Left hindlimb (tissue), 1 donor: ENCODE data around the gene MBLAC2.

Experiments
- DNase-seq: peaks from one replicate; pipeline ENCODE4 v3.0.0-alpha.2; 2018

MBLAC2 gene

GRCh38 chr5:90474235-90475107 is at the start of gene MBLAC2, which contains the start of gene POLR3G:
TSS of gene MBLAC2 (minus strand) at chr5:90474771. CDS start at chr5:90474292, 479 bp downstream.
TSS of gene POLR3G (plus strand) at chr5:90474864. CDS start at chr5:90485568, 10,704 bp downstream.
- DNase-seq = peak; percentile 95

- no peak for DNase-seq
Observed at GRCh38 chr5:90519081-90519480, 44.5 kb upstream of the MBLAC2 start.

GRCh38 chr5:90518661-90519060 is 44.1 kb upstream of the MBLAC2 start:
- no peak for DNase-seq

GRCh38 chr5:90514520-90514919 is 39.9 kb upstream of the MBLAC2 start:
- DNase-seq = no peak

- DNase-seq = no peak
Observed at GRCh38 chr5:90510438-90510837, 35.9 kb upstream of the MBLAC2 start.

GRCh38 chr5:90506221-90506620 is 31.6 kb upstream of the MBLAC2 start:
- DNase-seq = no peak

GRCh38 chr5:90504743-90505142 is 30.2 kb upstream of the MBLAC2 start:
- DNase-seq = no peak

- no peak for DNase-seq
Observed at GRCh38 chr5:90503596-90503995, 29.0 kb upstream of the MBLAC2 start.

- DNase-seq = no peak
Observed at GRCh38 chr5:90495146-90495545, 20.6 kb upstream of the MBLAC2 start.

GRCh38 chr5:90494043-90494442 is 19.5 kb upstream of the MBLAC2 start:
- no peak for DNase-seq

GRCh38 chr5:90488791-90489190 is 14.2 kb upstream of the MBLAC2 start:
- no peak for DNase-seq

GRCh38 chr5:90484540-90484939 is 10.0 kb upstream of the MBLAC2 start:
- DNase-seq = no peak

- DNase-seq = no peak
Observed at GRCh38 chr5:90483206-90483605, 8.6 kb upstream of the MBLAC2 start.

GRCh38 chr5:90480699-90481098 is 6.1 kb upstream of the MBLAC2 start:
- DNase-seq = no peak

- DNase-seq = no peak
Observed at GRCh38 chr5:90479611-90480385, 5.2 kb upstream of the MBLAC2 start.

- no peak for DNase-seq
Observed at GRCh38 chr5:90477621-90478215, 3.1 kb upstream of the MBLAC2 start.

GRCh38 chr5:90477073-90477472 is 2.5 kb upstream of the MBLAC2 start:
- no peak for DNase-seq

- DNase-seq = no peak
Observed at GRCh38 chr5:90476391-90476790, 1.8 kb upstream of the MBLAC2 start.

- no peak for DNase-seq
Observed at GRCh38 chr5:90475436-90475980, 937 bp upstream of the MBLAC2 start.

- peak; percentile 58 for DNase-seq
Observed at GRCh38 chr5:90473396-90474234, 956 bp downstream of the MBLAC2 start.

GRCh38 chr5:90472783-90473395 is 1.7 kb downstream of the MBLAC2 start:
- no peak for DNase-seq

- DNase-seq = no peak
Observed at GRCh38 chr5:90461288-90461687, 13.3 kb downstream of the MBLAC2 start.
